HepG2 (cell line): ENCODE measurements around the gene PAXIP1.

Experiments used
- CREB1 ChIP-seq, 2 experiments: fragments of 450-650 bp in 1 of 2; IDR thresholded peaks; 2 replicates each; pipeline ENCODE4 v1.6.1; 2016 to 2017; ENCODE audit warnings: control low read depth in 1 of 2, mild to moderate bottlenecking in 1 of 2, missing compliant biosample characterization in 1 of 2, missing genetic modification characterization in 1 of 2
- HNF4G ChIP-seq, 2 experiments: sonication (generic) in 1 of 2; formaldehyde crosslinking in 1 of 2; IDR thresholded peaks; 2 replicates each; pipeline versions ENCODE4 v1.4.0 to v1.6.1; 2011 to 2020; ENCODE audit warnings: borderline replicate concordance in 2 of 2, low read depth in 2 of 2, mild to moderate bottlenecking in 2 of 2, low read length in 1 of 2, missing genetic modification reagents in 1 of 2, moderate library complexity in 1 of 2
- KDM3A ChIP-seq: IDR thresholded peaks from 2 replicates; pipeline ENCODE4 v1.6.1; 2018; ENCODE audit warnings: low read depth, missing compliant biosample characterization
- MAFK ChIP-seq, 2 experiments: IDR thresholded peaks in 1 of 2; conservative IDR thresholded peaks in 1 of 2; 2 replicates each; pipeline ENCODE4 v1.6.1; 2011; ENCODE audit warnings: improper control_type of control experiment in 2 of 2, low read length in 2 of 2
- PAWR ChIP-seq: sonication (generic); formaldehyde crosslinking; IDR thresholded peaks from 2 replicates; pipeline ENCODE4 v1.4.0; 2020; ENCODE audit warnings: missing genetic modification reagents, mild to moderate bottlenecking, borderline replicate concordance
- ZBTB33 ChIP-seq: sonication (generic); formaldehyde crosslinking; IDR thresholded peaks from 2 replicates; pipeline ENCODE4 v1.4.0; 2020; ENCODE audit warnings: missing genetic modification reagents
- ZBTB7A ChIP-seq: sonication (generic); formaldehyde crosslinking; IDR thresholded peaks from 2 replicates; pipeline ENCODE4 v1.8.0; 2022; ENCODE audit warnings: mild to moderate bottlenecking, missing genetic modification reagents
- ZMYM2 ChIP-seq: sonication (generic); formaldehyde crosslinking; IDR thresholded peaks from 2 replicates; pipeline ENCODE4 v1.8.0; 2022; ENCODE audit warnings: mild to moderate bottlenecking, missing genetic modification reagents
- ZNF354B ChIP-seq: sonication (generic); formaldehyde crosslinking; IDR thresholded peaks from 2 replicates; pipeline ENCODE4 v1.8.0; 2022; ENCODE audit warnings: mild to moderate bottlenecking, missing genetic modification reagents
- ZNF44 ChIP-seq: sonication (generic); formaldehyde crosslinking; IDR thresholded peaks from 2 replicates; pipeline ENCODE4 v1.5.1; 2020; ENCODE audit warnings: mild to moderate bottlenecking, missing genetic modification reagents

- TF ChIP-seq ZBTB33 (CRISPR knock-in tag): no peak
- no peak for TF ChIP-seq CREB1 (IDR thresholded peaks at IDR 0.05)
- TF ChIP-seq CREB1 (CRISPR knock-in tag; IDR thresholded peaks at IDR 0.05): no peak
- TF ChIP-seq KDM3A (CRISPR knock-in tag): peak; percentile 38; the same call in 1 of the 2 replicates
- no peak for TF ChIP-seq MAFK (conservative IDR thresholded peaks at IDR 0.05 in 1 of 2, IDR thresholded peaks at IDR 0.05 in 1 of 2; ENCODE audit: low read length in 2 of 2)
- no peak for TF ChIP-seq ZBTB7A (CRISPR knock-in tag)
- TF ChIP-seq PAWR: no peak
- no peak for TF ChIP-seq ZMYM2
- TF ChIP-seq ZNF44: no peak
- no peak for TF ChIP-seq HNF4G (IDR thresholded peaks at IDR 0.05; ENCODE audit: borderline replicate concordance, low read depth, low read length)
- no peak for TF ChIP-seq HNF4G (CRISPR knock-in tag; IDR thresholded peaks at IDR 0.05; ENCODE audit: borderline replicate concordance, low read depth)
- TF ChIP-seq ZNF354B (CRISPR knock-in tag): no peak
Measured at GRCh38 chr7:154903083-154903731, 99.7 kb downstream of the PAXIP1 start.
